ENCODE results near the gene CACNB2.

CACNB2 gene

GRCh38 chr10:18472977-18473376 is 332.8 kb downstream of the CACNB2 start:
- DNase-seq: no peak

GRCh38 chr10:18473424-18474117 is 333.3 kb downstream of the CACNB2 start:
- no peak for DNase-seq

GRCh38 chr10:18474118-18474455 is 333.9 kb downstream of the CACNB2 start:
- no peak for DNase-seq

GRCh38 chr10:18476076-18476647 is 335.9 kb downstream of the CACNB2 start:
- DNase-seq: no peak

- DNase-seq: no peak
Observed at GRCh38 chr10:18478354-18478753, 338.1 kb downstream of the CACNB2 start.

- DNase-seq: no peak
Observed at GRCh38 chr10:18479502-18479901, 339.3 kb downstream of the CACNB2 start.

DNA sequence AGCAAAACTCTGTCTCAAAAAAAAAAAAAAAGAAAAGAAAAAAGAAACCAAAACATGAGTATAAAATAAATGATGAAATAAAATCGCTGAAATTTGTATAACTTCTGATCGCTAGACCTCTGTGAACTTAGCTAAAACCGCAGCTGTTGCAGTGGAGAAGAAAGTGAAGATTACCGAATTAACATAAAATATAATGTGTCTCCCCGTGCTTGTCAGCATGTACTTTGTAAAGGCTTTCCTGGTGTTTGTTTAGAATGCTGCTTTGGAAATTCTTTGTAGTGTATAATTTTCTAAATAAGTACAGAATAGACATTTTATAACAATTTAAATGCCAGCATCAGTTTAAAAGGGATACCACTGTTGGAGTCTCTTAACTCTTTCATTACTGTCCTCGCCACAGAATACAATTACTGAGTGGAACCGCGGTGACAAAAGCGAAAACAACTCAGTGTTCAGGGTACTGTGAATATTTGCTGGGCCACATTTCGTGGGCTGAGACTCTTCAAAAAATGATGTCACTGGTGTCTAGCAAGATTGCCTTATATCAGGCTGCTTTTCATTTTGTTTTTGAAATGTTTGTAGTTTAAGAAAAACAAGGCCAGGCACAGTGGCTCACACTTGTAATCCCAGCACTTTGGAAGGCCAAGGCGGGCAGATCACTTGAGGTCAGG is 343.4 kb downstream of the CACNB2 start:
- no peak for DNase-seq

DNA sequence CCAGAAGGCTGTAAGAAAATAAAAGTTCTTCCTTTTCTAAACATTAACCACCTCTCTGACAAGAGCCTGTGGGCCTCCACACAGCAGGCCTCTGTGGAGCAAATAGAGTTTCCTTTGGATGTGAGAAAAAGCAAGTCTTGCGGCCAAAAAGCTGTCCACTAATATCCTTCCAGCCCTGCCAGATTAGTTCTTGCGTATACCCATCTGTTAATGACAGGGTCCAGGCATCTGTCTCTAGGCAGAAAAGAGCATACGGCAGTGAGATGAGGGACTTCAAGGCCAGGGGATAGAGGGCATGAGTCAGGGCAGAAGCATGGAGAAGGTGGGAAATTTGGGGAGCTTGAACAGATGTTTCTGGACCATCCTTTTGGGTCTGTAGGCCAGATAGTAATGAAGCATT is 346.2 kb downstream of the CACNB2 start:
- no peak for DNase-seq

GRCh38 chr10:18490755-18491154 is 350.5 kb downstream of the CACNB2 start:
- no peak for DNase-seq

DNA sequence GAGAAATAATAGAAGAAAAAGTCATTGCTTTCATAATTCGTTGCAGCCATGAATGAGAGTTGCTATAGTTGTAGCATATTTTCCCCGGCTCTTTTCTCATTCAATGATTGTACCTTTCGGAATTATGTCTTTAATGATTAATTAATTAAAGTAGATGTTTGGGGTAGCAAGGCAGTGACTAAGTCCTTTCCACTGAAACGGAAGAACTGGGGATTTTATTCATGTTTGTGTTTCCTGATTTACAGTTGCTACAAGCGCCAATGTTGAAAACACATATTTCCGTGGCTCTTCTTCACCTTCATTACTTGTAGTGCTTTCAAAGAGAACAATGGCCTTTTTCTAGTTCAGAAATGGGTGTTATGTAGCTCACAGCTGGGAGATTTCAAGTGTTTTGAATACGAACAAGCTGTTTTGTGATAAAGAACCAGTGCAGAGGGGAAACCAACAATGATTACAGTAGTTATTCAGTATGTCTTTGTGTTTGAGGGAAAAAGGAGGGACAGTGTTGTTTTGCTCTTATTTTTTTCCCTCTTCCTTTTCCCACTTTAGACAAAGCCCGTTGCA is 357.7 kb downstream of the CACNB2 start:
- no peak for DNase-seq

DNA sequence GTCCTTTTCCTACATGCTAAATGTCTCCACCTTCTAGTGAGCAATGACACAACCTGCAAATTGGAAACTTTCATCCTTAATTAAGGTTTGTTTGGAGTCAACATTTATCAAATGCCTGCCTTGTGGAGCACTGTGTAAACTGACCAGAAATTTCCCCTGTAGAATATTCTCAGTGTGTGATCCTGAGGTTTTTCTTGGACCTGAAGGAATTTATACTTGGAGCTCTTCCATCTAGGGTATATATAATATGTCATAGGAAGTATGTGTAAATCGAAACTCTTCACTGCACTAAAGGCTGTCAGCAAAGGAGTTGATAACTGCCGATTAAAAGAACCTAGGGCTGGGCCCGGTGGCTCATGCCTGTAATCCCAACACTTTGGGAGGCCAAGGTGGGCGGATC is 358.8 kb downstream of the CACNB2 start:
- no peak for DNase-seq

DNA sequence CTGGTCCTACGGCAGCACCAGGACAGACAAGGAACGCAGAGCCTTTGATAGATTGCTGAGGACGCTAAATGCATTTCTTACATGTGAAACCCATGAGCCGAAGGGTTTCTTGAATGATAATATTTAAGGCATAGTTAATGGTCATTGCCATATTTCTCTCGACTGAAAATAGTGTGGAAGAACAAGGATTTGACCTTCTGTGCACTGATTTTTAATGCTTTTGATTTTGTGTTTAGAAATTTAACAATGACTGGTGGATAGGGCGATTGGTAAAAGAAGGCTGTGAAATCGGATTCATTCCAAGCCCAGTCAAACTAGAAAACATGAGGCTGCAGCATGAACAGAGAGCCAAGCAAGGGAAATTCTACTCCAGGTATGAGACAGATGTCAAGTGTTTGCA is 360.4 kb downstream of the CACNB2 start:
- DNase-seq: no peak

DNA sequence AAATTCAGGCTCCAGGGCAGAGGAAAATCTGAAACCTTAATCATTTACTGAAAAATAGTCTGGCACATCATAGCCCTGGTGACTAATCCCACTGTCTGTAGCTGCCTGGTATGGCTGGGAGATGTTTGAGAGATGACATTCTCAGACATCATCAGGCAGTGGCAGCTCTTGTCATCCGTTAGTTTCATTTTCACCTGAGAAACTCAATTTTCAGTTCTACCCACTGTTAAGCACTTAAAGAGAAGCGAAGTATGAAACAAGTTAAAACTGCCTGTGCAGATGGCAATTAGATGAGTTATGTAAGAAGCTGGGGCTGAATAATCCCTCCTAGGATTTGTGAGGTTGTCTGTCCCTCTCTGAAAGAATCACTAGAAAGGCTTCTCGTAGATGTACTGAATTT is 361.0 kb downstream of the CACNB2 start:
- no peak for DNase-seq

- no peak for DNase-seq
Observed at GRCh38 chr10:18501629-18502028, 361.4 kb downstream of the CACNB2 start.

GRCh38 chr10:18504161-18504560 is 363.9 kb downstream of the CACNB2 start:
- no peak for DNase-seq

- no peak for DNase-seq
Observed at GRCh38 chr10:18505456-18506118, 365.4 kb downstream of the CACNB2 start.

- no peak for DNase-seq
Observed at GRCh38 chr10:18508587-18508986, 368.4 kb downstream of the CACNB2 start.

DNA sequence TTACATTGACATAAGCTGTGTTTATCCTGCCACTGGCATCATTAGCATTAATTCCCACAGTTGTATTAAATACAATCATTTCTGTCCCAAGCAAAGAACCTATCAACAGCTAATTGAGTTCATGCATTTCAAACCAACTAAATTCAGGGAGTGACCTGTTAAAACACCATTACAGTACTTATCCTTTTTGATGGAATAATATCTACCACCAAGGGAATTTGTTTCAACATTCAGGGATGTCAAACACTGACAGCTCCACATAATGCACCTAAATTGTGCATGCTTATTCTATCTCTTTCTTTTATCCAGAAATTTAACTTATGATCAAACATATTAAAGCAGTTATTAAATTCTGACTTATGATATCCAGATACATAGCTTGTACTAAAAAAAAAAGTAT is 374.3 kb downstream of the CACNB2 start:
- no peak for DNase-seq

GRCh38 chr10:18516851-18517250 is 376.6 kb downstream of the CACNB2 start:
- DNase-seq: no peak

GRCh38 chr10:18523025-18523424 is 382.8 kb downstream of the CACNB2 start:
- no peak for DNase-seq

DNA sequence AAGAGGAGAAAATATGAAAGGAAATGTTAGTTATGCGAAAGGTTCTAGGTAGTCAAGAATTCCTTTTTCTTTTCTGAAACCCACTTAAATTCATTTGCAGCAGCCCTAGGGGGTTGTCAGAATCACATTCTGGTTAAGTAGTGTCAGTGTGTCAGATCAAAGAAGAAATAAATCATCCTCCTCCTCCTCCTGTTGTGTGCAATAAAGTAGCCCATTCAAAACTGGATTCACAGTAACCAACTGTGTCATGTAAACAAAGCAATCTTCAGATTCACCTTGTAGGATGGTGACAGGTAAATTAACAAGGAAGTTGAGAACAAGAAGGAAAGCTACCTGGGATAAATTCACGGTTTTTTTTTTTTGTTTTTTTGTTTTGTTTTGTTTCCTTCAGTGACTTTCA is 383.6 kb downstream of the CACNB2 start:
- DNase-seq: no peak

- no peak for DNase-seq
Observed at GRCh38 chr10:18527687-18528086, 387.5 kb downstream of the CACNB2 start.

- DNase-seq: no peak
Observed at GRCh38 chr10:18528292-18528691, 388.1 kb downstream of the CACNB2 start.

All from cortex of kidney (tissue), 1 donor.